ENCODE results near the gene GRAP2.

GRCh38 chr22:39940757-39941305 is 39.9 kb downstream of the GRAP2 start:
- TF ChIP-seq CTCF (conservative IDR thresholded peaks at IDR 0.05; ENCODE audit: low read depth, low read length) (no peak), USF2 (IDR thresholded peaks at IDR 0.05; ENCODE audit: low read depth, low read length) (no peak)
